GM12872 (cell line): ENCODE results near the gene IP6K3.

Experiments
- TF ChIP-seq, protein P1 (sequence below): IDR thresholded peaks from 3 replicates; pipeline ENCODE4 v1.5.1; 2011; ENCODE audit warnings: low read depth, mild to moderate bottlenecking, low read length, moderate library complexity; ENCODE audit not compliant: insufficient read depth

IP6K3 gene

DNA sequence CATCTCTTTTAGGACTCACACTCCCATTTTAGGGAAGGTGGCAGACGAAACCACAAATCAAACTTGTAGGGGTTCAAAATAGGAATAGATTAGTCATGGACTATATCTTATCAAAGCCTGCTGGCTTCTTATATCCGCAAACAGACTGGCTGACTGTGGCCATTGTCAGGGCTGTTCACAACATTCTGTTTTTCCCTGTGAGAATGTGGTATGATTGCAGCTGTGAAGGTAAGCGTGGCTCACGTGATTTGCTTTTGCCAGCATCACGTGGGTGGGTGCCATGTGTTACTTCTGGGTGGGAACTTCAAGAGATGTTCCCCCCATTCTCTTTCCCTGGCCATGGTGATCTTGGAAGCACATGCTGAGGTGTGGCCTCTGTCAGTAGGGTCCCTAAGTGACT is 5.9 kb downstream of the IP6K3 start:
- TF ChIP-seq, protein P1, sequence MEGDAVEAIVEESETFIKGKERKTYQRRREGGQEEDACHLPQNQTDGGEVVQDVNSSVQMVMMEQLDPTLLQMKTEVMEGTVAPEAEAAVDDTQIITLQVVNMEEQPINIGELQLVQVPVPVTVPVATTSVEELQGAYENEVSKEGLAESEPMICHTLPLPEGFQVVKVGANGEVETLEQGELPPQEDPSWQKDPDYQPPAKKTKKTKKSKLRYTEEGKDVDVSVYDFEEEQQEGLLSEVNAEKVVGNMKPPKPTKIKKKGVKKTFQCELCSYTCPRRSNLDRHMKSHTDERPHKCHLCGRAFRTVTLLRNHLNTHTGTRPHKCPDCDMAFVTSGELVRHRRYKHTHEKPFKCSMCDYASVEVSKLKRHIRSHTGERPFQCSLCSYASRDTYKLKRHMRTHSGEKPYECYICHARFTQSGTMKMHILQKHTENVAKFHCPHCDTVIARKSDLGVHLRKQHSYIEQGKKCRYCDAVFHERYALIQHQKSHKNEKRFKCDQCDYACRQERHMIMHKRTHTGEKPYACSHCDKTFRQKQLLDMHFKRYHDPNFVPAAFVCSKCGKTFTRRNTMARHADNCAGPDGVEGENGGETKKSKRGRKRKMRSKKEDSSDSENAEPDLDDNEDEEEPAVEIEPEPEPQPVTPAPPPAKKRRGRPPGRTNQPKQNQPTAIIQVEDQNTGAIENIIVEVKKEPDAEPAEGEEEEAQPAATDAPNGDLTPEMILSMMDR = no peak

DNA sequence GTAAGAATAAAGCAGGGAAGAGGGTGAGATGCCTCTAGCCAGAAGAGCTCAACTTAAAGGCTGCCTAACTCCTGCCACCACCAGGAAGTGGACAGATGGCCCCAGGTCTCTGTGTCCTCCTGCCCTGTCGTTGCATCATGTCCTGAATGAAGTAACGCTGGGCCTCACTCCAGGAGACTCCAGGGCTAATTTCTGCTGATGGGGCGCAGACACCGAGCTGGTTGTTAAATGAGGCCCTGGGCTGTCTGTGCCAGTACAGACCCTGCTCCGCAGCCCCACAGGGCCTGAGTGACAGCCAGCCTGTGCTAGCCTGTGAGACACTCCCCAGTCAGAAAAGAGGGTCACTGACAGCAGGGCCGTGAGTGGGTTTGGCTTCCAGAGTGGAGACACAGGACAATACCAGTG is 6.5 kb downstream of the IP6K3 start:
- TF ChIP-seq, protein P1 = no peak

DNA sequence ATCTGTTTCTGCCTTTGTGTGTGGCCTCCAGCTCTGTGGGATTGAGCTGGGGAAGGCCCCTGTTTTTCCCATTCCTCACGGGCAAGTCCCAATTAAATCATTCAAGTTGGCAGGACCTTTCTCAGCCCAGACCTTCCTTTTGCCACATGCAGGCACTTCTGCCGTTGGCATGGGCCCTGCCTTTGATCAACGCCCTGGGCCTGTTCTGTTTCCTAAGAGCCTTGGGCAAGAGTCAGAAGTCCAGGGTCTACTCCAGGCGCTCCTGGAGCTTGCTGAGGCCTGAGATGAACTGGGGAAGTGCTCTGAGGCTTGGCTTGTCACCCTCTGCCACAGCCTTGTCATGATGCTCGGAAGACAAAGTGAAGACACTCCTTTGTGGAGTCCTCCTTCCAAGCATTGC is 7.1 kb downstream of the IP6K3 start:
- TF ChIP-seq, protein P1 = no peak

DNA sequence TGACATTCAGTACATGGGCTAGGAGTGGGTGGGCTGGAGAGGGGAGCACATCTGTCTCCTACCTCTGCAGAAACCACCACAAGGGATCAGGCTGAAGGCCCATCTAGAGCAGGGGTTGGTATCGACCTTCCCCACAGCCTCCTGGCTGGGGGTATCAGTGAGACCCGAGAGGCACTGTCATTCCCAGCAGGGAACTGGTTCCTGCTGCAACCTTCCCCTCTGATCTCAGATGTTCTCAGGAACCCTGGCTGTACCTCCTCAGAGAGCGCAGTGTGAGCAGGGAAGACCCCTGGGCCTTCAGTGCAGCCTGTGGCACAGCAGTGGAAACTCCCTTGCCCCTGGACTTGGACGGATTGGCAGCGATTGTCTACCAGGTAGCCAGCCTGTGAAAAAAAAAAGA is 7.8 kb downstream of the IP6K3 start:
- TF ChIP-seq, protein P1 = no peak

DNA sequence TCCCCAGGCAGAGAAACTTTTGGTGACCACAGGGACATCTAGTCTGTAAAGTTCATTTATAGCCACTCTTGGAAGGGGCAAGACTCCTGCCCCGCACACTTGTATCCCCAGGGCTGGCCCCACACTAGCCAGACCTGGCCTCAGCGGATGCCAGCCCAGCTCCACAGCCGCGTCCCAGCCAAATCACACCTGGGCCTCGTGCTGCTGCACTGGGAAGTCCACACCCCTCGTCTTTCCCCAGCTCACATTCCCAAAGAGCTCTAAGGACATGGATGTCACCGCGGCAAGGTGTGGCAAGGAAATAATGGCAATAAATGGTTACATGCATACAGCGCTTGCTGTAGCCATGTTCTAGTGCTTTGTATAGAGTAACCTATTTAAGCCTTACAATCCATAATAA is 8.6 kb downstream of the IP6K3 start:
- TF ChIP-seq, protein P1 = no peak

DNA sequence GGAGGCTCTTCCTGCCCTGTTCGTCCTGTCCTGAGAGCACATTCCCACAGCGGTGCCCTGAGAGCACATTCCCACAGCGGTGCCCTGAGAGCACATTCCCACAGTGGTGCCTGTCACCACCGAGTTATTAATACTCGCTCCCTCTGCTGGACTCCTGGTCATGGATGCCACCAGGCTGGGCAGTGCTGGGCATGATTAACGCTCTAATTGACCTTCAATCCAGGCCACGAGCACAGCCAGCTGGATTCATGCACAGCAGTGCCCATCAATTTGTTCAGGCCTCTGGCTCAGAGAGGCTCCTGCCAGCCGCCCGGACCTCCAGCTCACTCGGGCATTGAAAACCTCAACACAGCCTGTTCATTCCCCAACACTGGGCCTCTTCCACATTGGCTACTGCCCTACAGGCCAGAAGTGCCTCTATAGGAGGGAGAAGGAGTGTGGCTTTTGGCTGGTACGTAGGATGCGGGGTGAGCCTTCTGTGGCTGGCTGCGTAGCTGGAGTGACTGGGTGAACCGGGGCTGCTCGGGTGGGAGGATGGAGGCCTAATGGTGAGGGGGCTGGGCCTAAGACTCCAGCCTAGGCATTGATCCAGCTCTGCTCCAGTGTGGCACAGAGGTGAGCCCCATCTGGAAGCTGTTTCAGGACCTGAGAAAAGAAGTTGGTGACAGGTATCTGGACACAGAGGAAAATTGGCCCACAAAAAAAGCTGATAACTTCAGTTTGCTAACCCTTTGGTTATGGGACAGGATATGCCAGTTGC is 9.3 kb downstream of the IP6K3 start:
- TF ChIP-seq, protein P1 = no peak

DNA sequence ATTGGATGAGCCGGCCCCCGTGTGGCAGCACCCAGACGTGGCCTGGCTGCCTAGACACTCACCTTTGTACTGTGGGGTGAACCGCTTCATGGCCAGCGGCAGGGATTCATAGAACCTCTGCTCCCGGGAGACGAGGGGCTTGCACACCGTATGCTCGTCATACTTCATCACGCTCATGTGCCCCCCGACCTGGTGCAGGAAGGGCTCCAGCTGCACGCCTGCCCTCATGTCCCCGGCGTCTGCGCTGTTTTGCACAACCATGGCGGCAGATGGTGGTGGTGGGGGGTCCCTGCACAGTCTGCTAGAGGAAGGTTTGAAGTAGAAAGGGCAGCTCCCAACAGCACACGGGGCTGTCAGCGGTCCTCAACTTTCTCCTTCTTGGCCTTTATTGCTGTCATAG is 11.5 kb downstream of the IP6K3 start:
- TF ChIP-seq, protein P1 = no peak

DNA sequence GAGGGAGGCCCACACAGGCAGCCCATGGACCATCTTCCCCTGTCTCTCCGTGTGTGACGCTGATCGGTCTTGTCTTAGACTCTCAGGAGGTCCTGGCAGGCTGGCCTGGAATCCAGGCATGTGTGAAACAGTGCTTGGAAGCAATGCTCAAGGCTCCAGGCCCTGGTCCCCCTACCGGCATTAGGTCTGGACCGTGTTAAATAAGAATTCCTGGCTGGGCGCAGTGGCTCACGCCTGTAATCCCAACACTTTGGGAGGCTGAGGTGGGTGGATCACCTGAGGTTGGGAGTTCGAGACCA is 13.0 kb downstream of the IP6K3 start:
- TF ChIP-seq, protein P1 = no peak
